Neural crest cell (in vitro differentiated cells): ENCODE results near the gene VWC2L. TPM values are rescaled to one million over a fixed set of nuclear protein-coding genes. Genes with fewer than 3 reads are reported as not detected.

Experiments
- DNase-seq: peaks from one replicate; pipeline ENCODE4 v3.0.0; 2021; ENCODE audit warnings: low read depth, mixed read lengths, low spot score
- H3K27ac Mint-ChIP-seq: one replicate; pipeline ENCODE4 v1.8.0; 2021; ENCODE audit warnings: mild to moderate bottlenecking, mixed read lengths; ENCODE audit not compliant: unreplicated experiment
- H3K27me3 Mint-ChIP-seq: 2 replicates; pipeline ENCODE4 v1.8.0; 2021; ENCODE audit warnings: low read depth, mild to moderate bottlenecking, mixed read lengths
- H3K36me3 Mint-ChIP-seq: 2 replicates; pipeline ENCODE4 v1.8.0; 2021; ENCODE audit warnings: low read depth, mild to moderate bottlenecking, mixed read lengths
- H3K4me1 Mint-ChIP-seq: 2 replicates; pipeline ENCODE4 v1.8.0; 2021; ENCODE audit warnings: mixed read lengths
- H3K4me3 Mint-ChIP-seq: one replicate; pipeline ENCODE4 v1.8.0; 2021; ENCODE audit warnings: mild to moderate bottlenecking, mixed read lengths
- H3K9me3 Mint-ChIP-seq: 2 replicates; pipeline ENCODE4 v1.8.0; 2021; ENCODE audit warnings: mixed read lengths
- CTCF ChIP-seq: fragments of 200-600 bp; sonication (generic); conservative IDR thresholded peaks from 2 replicates; pipeline ENCODE4 v1.5.0; 2021; ENCODE audit warnings: antibody characterized with exemption, mild to moderate bottlenecking
- total RNA-seq: library from RNA; stranded (reverse); gene quantifications from 2 replicates; pipeline ENCODE4 v1.2.1, GENCODE V29; 2021

The VWC2L gene
- total RNA-seq, 1 donor from 2014 or later: 0.23 TPM

GRCh38 chr2:214412679-214413078 lies 1.8 kb downstream of the VWC2L start:
- no peak overlapping the region for H3K4me3 Mint-ChIP-seq
- no peak for DNase-seq
- no peak for TF ChIP-seq CTCF
- H3K27ac Mint-ChIP-seq: no peak overlapping the region
- H3K27me3 Mint-ChIP-seq: peaks cover 32% of the 10 kb centered on the region
- H3K4me1 Mint-ChIP-seq: peaks cover 5% of the 10 kb centered on the region
- no peaks in the 10 kb centered on the region for H3K36me3 Mint-ChIP-seq
- no peaks in the 10 kb centered on the region for H3K9me3 Mint-ChIP-seq

- Mint-ChIP-seq H3K27ac (no peak overlapping the region), H3K36me3 (no peaks in the 10 kb centered on the region), H3K4me1 (no peaks in the 10 kb centered on the region), H3K9me3 (no peaks in the 10 kb centered on the region), H3K27me3 (no peaks in the 10 kb centered on the region), H3K4me3 (no peak overlapping the region)
- no peak for TF ChIP-seq CTCF
- DNase-seq: no peak
Measured at GRCh38 chr2:214436470-214436869, 25.6 kb downstream of the VWC2L start.

- Mint-ChIP-seq H3K4me1 (no peaks in the 10 kb centered on the region), H3K4me3 (no peak overlapping the region), H3K9me3 (peaks cover 2% of the 10 kb centered on the region), H3K27me3 (no peaks in the 10 kb centered on the region), H3K36me3 (no peaks in the 10 kb centered on the region), H3K27ac (no peak overlapping the region)
- DNase-seq: no peak
- no peak for TF ChIP-seq CTCF
Measured at GRCh38 chr2:214450118-214450894, 39.5 kb downstream of the VWC2L start.

GRCh38 chr2:214451516-214452275 lies 40.8 kb downstream of the VWC2L start:
- DNase-seq: no peak
- Mint-ChIP-seq H3K9me3 (peaks cover 2% of the 10 kb centered on the region), H3K27ac (peak overlapping the region; percentile 22), H3K27me3 (no peaks in the 10 kb centered on the region), H3K4me3 (no peak overlapping the region), H3K36me3 (no peaks in the 10 kb centered on the region), H3K4me1 (no peaks in the 10 kb centered on the region)
- no peak for TF ChIP-seq CTCF

GRCh38 chr2:214465363-214466146 lies 54.7 kb downstream of the VWC2L start:
- H3K27me3 Mint-ChIP-seq: no peaks in the 10 kb centered on the region
- H3K36me3 Mint-ChIP-seq: peaks cover 6% of the 10 kb centered on the region
- no peak overlapping the region for H3K27ac Mint-ChIP-seq
- no peak for TF ChIP-seq CTCF
- peaks cover 6% of the 10 kb centered on the region for H3K9me3 Mint-ChIP-seq
- no peak for DNase-seq
- H3K4me3 Mint-ChIP-seq: no peak overlapping the region
- H3K4me1 Mint-ChIP-seq: peaks cover 6% of the 10 kb centered on the region
